B cell (primary cell): Measurements from ENCODE around the gene PPP4R4. TPM values are rescaled to one million over a fixed set of nuclear protein-coding genes. Genes with fewer than 3 reads are reported as not detected.

ENCODE experiments used
- ATAC-seq: fragments of 200-7000 bp; cut with Tn5 transposase; one replicate; pipeline ENCODE4 v1.10.0; 2021; ENCODE audit warnings: low read depth, mild to moderate bottlenecking, moderate number of reproducible peaks, moderate library complexity
- CTCF ChIA-PET: fragments of 350-600 bp; sonication (Branson Sonifier 250); formaldehyde crosslinking; loops from one replicate; lab custom pipeline; 2021; ENCODE audit warnings: antibody characterized with exemption, inconsistent platforms; lab: Charles Lee
- POLR2A ChIA-PET: fragments of 350-600 bp; sonication (Branson Sonifier 250); formaldehyde crosslinking; loops from one replicate; lab custom pipeline; 2021; ENCODE audit warnings: antibody characterized with exemption; lab: Charles Lee
- DNase-seq: peaks from one replicate; pipeline ENCODE4 v3.0.0; 2013
- H2AFZ ChIP-seq: 2 replicates; pipeline ENCODE4 v1.6.1; 2012; ENCODE audit warnings: mild to moderate bottlenecking, low read depth, low read length; ENCODE audit not compliant: insufficient read depth, poor library complexity, severe bottlenecking
- H3K27ac ChIP-seq, 2 donors: 1 replicate in 1 of 2; 2 replicates in 1 of 2; pipeline ENCODE4 v1.5.1; 2012 to 2013; ENCODE audit warnings: low read length in 2 of 2, mild to moderate bottlenecking in 2 of 2, moderate library complexity in 1 of 2
- H3K27me3 ChIP-seq, 4 experiments: fragments of 200-600 bp in 1 of 4; sonication (generic) in 1 of 4; replicated peaks in 1 of 4; 1 replicate in 2 of 4; 2 replicates in 2 of 4; pipeline versions ENCODE4 v1.6.1 to v1.7.0; 2013 to 2016; ENCODE audit warnings: low read length in 3 of 4, mild to moderate bottlenecking in 2 of 4, mixed read lengths in 1 of 4, moderate library complexity in 1 of 4; ENCODE audit not compliant: insufficient read depth in 4 of 4, control insufficient read depth in 3 of 4; ENCODE audit errors: control extremely low read depth in 1 of 4
- H3K36me3 ChIP-seq, 2 experiments: replicated peaks in 1 of 2; 1 replicate in 1 of 2; 2 replicates in 1 of 2; pipeline versions ENCODE4 v1.6.1 to v1.7.1; 2013; ENCODE audit warnings: low read length in 1 of 2; ENCODE audit not compliant: insufficient read depth in 2 of 2, control insufficient read depth in 1 of 2; ENCODE audit errors: control extremely low read depth in 1 of 2, extremely low read depth in 1 of 2
- H3K4me1 ChIP-seq, 2 donors: fragments of 200-600 bp in 1 of 2; sonication (generic) in 1 of 2; 1 replicate in 1 of 2; 2 replicates in 1 of 2; pipeline versions ENCODE4 v1.5.1 to v1.6.1; 2013 to 2017; ENCODE audit warnings: low read length in 2 of 2; ENCODE audit not compliant: control insufficient read depth in 2 of 2, insufficient read depth in 2 of 2
- H3K4me2 ChIP-seq: replicated peaks from 2 replicates; pipeline ENCODE3; 2012; ENCODE audit warnings: mild to moderate bottlenecking, low read depth, low read length; ENCODE audit not compliant: poor library complexity, severe bottlenecking
- H3K4me3 ChIP-seq, 5 experiments: fragments of 200-600 bp in 1 of 5; sonication (generic) in 1 of 5; 1 replicate in 3 of 5; 2 replicates in 2 of 5; pipeline versions ENCODE4 v1.5.1 to v1.7.0; 2011 to 2016; ENCODE audit warnings: low read length in 4 of 5, mild to moderate bottlenecking in 4 of 5, low read depth in 2 of 5, control low read depth in 1 of 5, moderate library complexity in 1 of 5; ENCODE audit not compliant: insufficient read depth in 1 of 5; ENCODE audit errors: control extremely low read depth in 1 of 5, extremely low read depth in 1 of 5
- H3K79me2 ChIP-seq: fragments of 200-600 bp; sonication (generic); one replicate; pipeline ENCODE4 v1.6.0; 2016; ENCODE audit warnings: low read length; ENCODE audit not compliant: control insufficient read depth, insufficient read depth
- H3K9ac ChIP-seq: fragments of 200-600 bp; sonication (generic); 2 replicates; pipeline ENCODE4 v1.6.1; 2017; ENCODE audit warnings: mild to moderate bottlenecking, low read length, moderate library complexity
- H3K9me3 ChIP-seq, 3 donors: one replicate each; pipeline versions ENCODE4 v1.6.1 to v1.7.1; 2013; ENCODE audit warnings: low read length in 2 of 3; ENCODE audit not compliant: control insufficient read depth in 2 of 3, insufficient read depth in 1 of 3; ENCODE audit errors: control extremely low read depth in 1 of 3
- H4K20me1 ChIP-seq: 2 replicates; pipeline ENCODE4 v1.6.0; 2012; ENCODE audit warnings: mild to moderate bottlenecking, low read length; ENCODE audit not compliant: insufficient read depth, control insufficient read depth, poor library complexity, severe bottlenecking
- H3K27ac Mint-ChIP-seq: one replicate; pipeline ENCODE4 v1.8.0; 2021; ENCODE audit warnings: mixed read lengths
- H3K27me3 Mint-ChIP-seq: one replicate; pipeline ENCODE4 v1.8.0; 2021; ENCODE audit warnings: mixed read lengths
- H3K4me1 Mint-ChIP-seq: one replicate; pipeline ENCODE4 v1.8.0; 2021; ENCODE audit warnings: mixed read lengths
- H3K4me3 Mint-ChIP-seq: one replicate; pipeline ENCODE4 v1.8.0; 2021; ENCODE audit warnings: mixed read lengths
- H3K9me3 Mint-ChIP-seq: one replicate; pipeline ENCODE4 v1.8.0; 2022; ENCODE audit warnings: mixed read lengths; ENCODE audit not compliant: insufficient read depth
- CTCF ChIP-seq: fragments of 200-600 bp; IDR thresholded peaks from one replicate; pipeline ENCODE4 v1.8.0; 2022; ENCODE audit warnings: antibody characterized with exemption, mild to moderate bottlenecking
- EZH2 ChIP-seq: IDR thresholded peaks from 2 replicates; pipeline ENCODE4 v1.6.1; 2012; ENCODE audit warnings: borderline replicate concordance, low read depth, mild to moderate bottlenecking, moderate library complexity, low read length; ENCODE audit not compliant: insufficient read depth, poor library complexity, severe bottlenecking
- WGBS: methylation state at CpG from one replicate; pipeline ENCODE4 v1.1.5; 2013; ENCODE audit warnings: missing lambda C conversion rate; ENCODE audit not compliant: insufficient coverage; 5-methylcytosine and 5-hydroxymethylcytosine counted together
- intact Hi-C: fragments of 100-400 bp; cut with micrococcal nuclease; formaldehyde crosslinking; loops from one replicate; pipeline ENCODE4 v1.10.0; 2022
- polyA plus RNA-seq: library from polyadenylated mRNA; depleted of rRNA; stranded (reverse); fragments of >200 nt; gene quantifications from 2 replicates; pipeline ENCODE4 v1.2.3, GENCODE V29; 2012
- total RNA-seq, 2 donors: library from RNA; stranded (reverse); fragments of 120-200 nt in 1 of 2; gene quantifications; 1 replicate in 1 of 2; 2 replicates in 1 of 2; pipeline versions ENCODE4 v1.2.3 to v1.2.4, GENCODE V29; 2013 to 2022

PPP4R4 gene
- total and polyA plus RNA-seq, 2 donors (not counting 1 experiment from before 2014, with no cell fraction given) = not detected

GRCh38 chr14:94143239-94143638 is 30.9 kb upstream of the PPP4R4 start:
- ChIA-PET POLR2A (no interaction called here), CTCF (interaction anchor here (0.7 to 9.4 kb wide), 4 partner anchors 11 to 566 kb away, joined by 3 to 195 read pairs (median 10); no protein-coding TSS in a partner anchor)
- Mint-ChIP-seq H3K27ac (no peak overlapping the region), H3K4me1 (peaks cover 4% of the 10 kb centered on the region), H3K27me3 (peaks cover 5% of the 10 kb centered on the region), H3K9me3 (no peaks in the 10 kb centered on the region), H3K4me3 (no peak overlapping the region)
- no peaks in the 10 kb centered on the region for H3K4me1 ChIP-seq
- no peaks in the 10 kb centered on the region for H4K20me1 ChIP-seq
- H3K9ac ChIP-seq = no peak overlapping the region
- H3K36me3 ChIP-seq = no peaks in the 10 kb centered on the region
- no peaks in the 10 kb centered on the region for H3K9me3 ChIP-seq
- no peaks in the 10 kb centered on the region for H3K27me3 ChIP-seq
- no peak overlapping the region for H2AFZ ChIP-seq
- DNase-seq (no peak), ATAC-seq (no peak)
- H3K4me2 ChIP-seq = no peak overlapping the region
- no peak overlapping the region for H3K4me3 ChIP-seq
- no peaks in the 10 kb centered on the region for H3K79me2 ChIP-seq
- intact Hi-C loops = no loop called here
- 86% methylated on average over 2 of the region's 3 CpGs for WGBS
- no peak overlapping the region for H3K27ac ChIP-seq
- TF ChIP-seq CTCF = no peak
- TF ChIP-seq EZH2 = no peak

- WGBS = 81% methylated on average over 2 of the region's 4 CpGs
- no peak overlapping the region for H3K9ac ChIP-seq
- H3K9me3 ChIP-seq = no peaks in the 10 kb centered on the region
- no peaks in the 10 kb centered on the region for H4K20me1 ChIP-seq
- H3K4me1 Mint-ChIP-seq = peaks cover 4% of the 10 kb centered on the region
- H3K27me3 Mint-ChIP-seq = peaks cover 9% of the 10 kb centered on the region
- ChIA-PET POLR2A (no interaction called here), CTCF (interaction anchor here (2.7 to 9.4 kb wide), 2 partner anchors 11 to 108 kb away, joined by 17 to 195 read pairs; no protein-coding TSS in a partner anchor)
- no peak overlapping the region for H3K4me3 Mint-ChIP-seq
- ATAC-seq (no peak), DNase-seq (no peak)
- intact Hi-C loops = no loop called here
- H3K27me3 ChIP-seq = no peaks in the 10 kb centered on the region
- no peaks in the 10 kb centered on the region for H3K36me3 ChIP-seq
- H3K27ac ChIP-seq = no peak overlapping the region
- H3K9me3 Mint-ChIP-seq = no peaks in the 10 kb centered on the region
- H2AFZ ChIP-seq = no peak overlapping the region
- no peak overlapping the region for H3K27ac Mint-ChIP-seq
- no peak overlapping the region for H3K4me3 ChIP-seq
- no peak for TF ChIP-seq CTCF
- no peak for TF ChIP-seq EZH2
- no peaks in the 10 kb centered on the region for H3K79me2 ChIP-seq
- H3K4me1 ChIP-seq = no peaks in the 10 kb centered on the region
- H3K4me2 ChIP-seq = no peak overlapping the region
Measured at GRCh38 chr14:94143711-94144110, 30.4 kb upstream of the PPP4R4 start.
